Dermis blood vessel endothelial cell (primary cell): ENCODE results near the gene KRT81. TPM values are rescaled to one million over a fixed set of nuclear protein-coding genes. Genes with fewer than 3 reads are reported as not detected.
A peak's percentile ranks its signal among the peaks of the same experiment; 100 is the strongest.

Experiments
- DNase-seq: peaks from one replicate; pipeline ENCODE4 v3.0.0; 2010
- total RNA-seq: library from RNA; depleted of rRNA; stranded (reverse); fragments of >200 nt; gene quantifications from 2 replicates; pipeline ENCODE4 v1.2.3, GENCODE V29; 2014

Gene KRT81
- total RNA-seq = 0.05 TPM in 1 of 2 replicates, not detected in the other

- DNase-seq = no peak
Measured at GRCh38 chr12:52291267-52291935, at the start of gene KRT81. Gene KRT81 (minus strand): TSS chr12:52291534. CDS start chr12:52291465, 69 bp downstream.

GRCh38 chr12:52338241-52338960 is 47.1 kb upstream of the KRT81 start:
- DNase-seq = no peak

GRCh38 chr12:52337054-52337453 is 45.7 kb upstream of the KRT81 start:
- DNase-seq = no peak

GRCh38 chr12:52336641-52337040 is 45.3 kb upstream of the KRT81 start:
- DNase-seq = no peak

- DNase-seq = no peak
Measured at GRCh38 chr12:52335598-52336262, 44.4 kb upstream of the KRT81 start.

GRCh38 chr12:52334185-52334584 is 42.9 kb upstream of the KRT81 start:
- DNase-seq = no peak

GRCh38 chr12:52333321-52333720 is 42.0 kb upstream of the KRT81 start:
- no peak for DNase-seq

GRCh38 chr12:52332381-52332780 is 41.0 kb upstream of the KRT81 start:
- no peak for DNase-seq

- DNase-seq = no peak
Measured at GRCh38 chr12:52331833-52332232, 40.5 kb upstream of the KRT81 start.

- no peak for DNase-seq
Measured at GRCh38 chr12:52331039-52331438, 39.7 kb upstream of the KRT81 start.

GRCh38 chr12:52327830-52328500 is 36.6 kb upstream of the KRT81 start:
- DNase-seq = no peak

GRCh38 chr12:52327052-52327829 is 35.9 kb upstream of the KRT81 start:
- DNase-seq = peak; percentile 95

- no peak for DNase-seq
Measured at GRCh38 chr12:52324153-52324444, 32.8 kb upstream of the KRT81 start.

GRCh38 chr12:52323416-52324152 is 32.2 kb upstream of the KRT81 start:
- no peak for DNase-seq

GRCh38 chr12:52323001-52323400 is 31.7 kb upstream of the KRT81 start:
- no peak for DNase-seq

GRCh38 chr12:52322069-52322468 is 30.7 kb upstream of the KRT81 start:
- DNase-seq = no peak

GRCh38 chr12:52321418-52321817 is 30.1 kb upstream of the KRT81 start:
- no peak for DNase-seq

GRCh38 chr12:52320784-52321400 is 29.6 kb upstream of the KRT81 start, which contains the start of gene KRT83:
Gene KRT83 (minus strand): TSS chr12:52321398. CDS start chr12:52321335, 63 bp downstream.
- no peak for DNase-seq

GRCh38 chr12:52319097-52319496 is 27.8 kb upstream of the KRT81 start:
- DNase-seq = no peak

GRCh38 chr12:52318241-52318990 is 27.1 kb upstream of the KRT81 start:
- no peak for DNase-seq
